MCF 10A (cell line): ENCODE measurements around the gene PLEKHG3. TPM values are rescaled to one million over a fixed set of nuclear protein-coding genes. Genes with fewer than 3 reads are reported as not detected.
A peak's percentile ranks its signal among the peaks of the same experiment; 100 is the strongest.
"Not testable (repeated sequence)": the region's sequence is repeated elsewhere in the genome, so short reads cannot be mapped to it uniquely, and the experiment has no call there.

Experiments used
- BruUV-seq: library from RNA; stranded (reverse); fragments of 400-500 nt; replicated peaks from 2 replicates; lab custom pipeline; 2021; lab: Mats Ljungman, UMichigan
- CTCF ChIA-PET: fragments of 300-600 bp; sonication (Branson Sonifier 250); formaldehyde crosslinking; extraction: SDS; loops from one replicate; lab custom pipeline; 2021; ENCODE audit warnings: antibody characterized with exemption, inconsistent platforms; lab: Yijun Ruan, JAX
- POLR2A ChIA-PET: fragments of 300-600, 350-650 bp; sonication (Branson Sonifier 250); formaldehyde crosslinking; extraction: SDS; loops from one replicate; lab custom pipeline; 2020; ENCODE audit warnings: antibody characterized with exemption, inconsistent platforms; lab: Yijun Ruan, JAX
- DNase-seq: peaks from one replicate; pipeline ENCODE4 v3.0.0-alpha.2; 2018; ENCODE audit not compliant: unreplicated experiment
- H3K27ac Mint-ChIP-seq: one replicate; pipeline ENCODE4 v1.8.0; 2022; ENCODE audit warnings: mild to moderate bottlenecking, low read depth, mixed read lengths; ENCODE audit not compliant: unreplicated experiment
- H3K27me3 Mint-ChIP-seq: one replicate; pipeline ENCODE4 v1.8.0; 2022; ENCODE audit warnings: mixed read lengths; ENCODE audit not compliant: insufficient read depth, unreplicated experiment
- H3K36me3 Mint-ChIP-seq: one replicate; pipeline ENCODE4 v1.8.0; 2022; ENCODE audit warnings: mild to moderate bottlenecking, moderate library complexity, mixed read lengths; ENCODE audit not compliant: insufficient read depth, unreplicated experiment
- H3K4me1 Mint-ChIP-seq: one replicate; pipeline ENCODE4 v1.8.0; 2022; ENCODE audit warnings: mixed read lengths; ENCODE audit not compliant: insufficient read depth, unreplicated experiment
- H3K4me3 Mint-ChIP-seq: one replicate; pipeline ENCODE4 v1.8.0; 2022; ENCODE audit warnings: mild to moderate bottlenecking, moderate library complexity, mixed read lengths; ENCODE audit not compliant: unreplicated experiment
- H3K9me3 Mint-ChIP-seq: one replicate; pipeline ENCODE4 v1.8.0; 2022; ENCODE audit warnings: mixed read lengths; ENCODE audit not compliant: unreplicated experiment
- intact Hi-C: fragments of 100-400 bp; cut with micrococcal nuclease; formaldehyde crosslinking; loops from 2 replicates; pipeline ENCODE4 v1.14.1; 2022
- total RNA-seq: library from RNA; stranded (reverse); gene quantifications from 2 replicates; pipeline ENCODE4 v1.2.3, GENCODE V29; 2022
- TF ChIP-seq, protein P1 (sequence below): fragments of 200-600 bp; IDR thresholded peaks from one replicate; pipeline ENCODE4 v1.8.0; 2022; ENCODE audit warnings: antibody characterized with exemption, mild to moderate bottlenecking; ENCODE audit not compliant: unreplicated experiment

The PLEKHG3 gene
- total RNA-seq, 1 experiment from 2014 or later, result 72.8 TPM

- peaks cover 25% of the 10 kb centered on the region for H3K4me1 Mint-ChIP-seq
- DNase-seq, result no peak
- TF ChIP-seq, protein P1, sequence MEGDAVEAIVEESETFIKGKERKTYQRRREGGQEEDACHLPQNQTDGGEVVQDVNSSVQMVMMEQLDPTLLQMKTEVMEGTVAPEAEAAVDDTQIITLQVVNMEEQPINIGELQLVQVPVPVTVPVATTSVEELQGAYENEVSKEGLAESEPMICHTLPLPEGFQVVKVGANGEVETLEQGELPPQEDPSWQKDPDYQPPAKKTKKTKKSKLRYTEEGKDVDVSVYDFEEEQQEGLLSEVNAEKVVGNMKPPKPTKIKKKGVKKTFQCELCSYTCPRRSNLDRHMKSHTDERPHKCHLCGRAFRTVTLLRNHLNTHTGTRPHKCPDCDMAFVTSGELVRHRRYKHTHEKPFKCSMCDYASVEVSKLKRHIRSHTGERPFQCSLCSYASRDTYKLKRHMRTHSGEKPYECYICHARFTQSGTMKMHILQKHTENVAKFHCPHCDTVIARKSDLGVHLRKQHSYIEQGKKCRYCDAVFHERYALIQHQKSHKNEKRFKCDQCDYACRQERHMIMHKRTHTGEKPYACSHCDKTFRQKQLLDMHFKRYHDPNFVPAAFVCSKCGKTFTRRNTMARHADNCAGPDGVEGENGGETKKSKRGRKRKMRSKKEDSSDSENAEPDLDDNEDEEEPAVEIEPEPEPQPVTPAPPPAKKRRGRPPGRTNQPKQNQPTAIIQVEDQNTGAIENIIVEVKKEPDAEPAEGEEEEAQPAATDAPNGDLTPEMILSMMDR, result no peak
- POLR2A ChIA-PET, result no interaction called here
- intact Hi-C loops, result no loop called here
- H3K27me3 Mint-ChIP-seq, result peaks cover 12% of the 10 kb centered on the region
- H3K27ac Mint-ChIP-seq, result no peak overlapping the region
- no peak overlapping the region for H3K4me3 Mint-ChIP-seq
- CTCF ChIA-PET, result interaction anchor here (0.9 to 1.8 kb wide), 2 partner anchors 22 to 118 kb away, joined by 5 to 6 read pairs; partner anchors contain the start of gene HSPA2
- no peaks in the 10 kb centered on the region for H3K36me3 Mint-ChIP-seq
- H3K9me3 Mint-ChIP-seq, result no peaks in the 10 kb centered on the region
- no TSS peak for BruUV-seq
Observed at GRCh38 chr14:64658201-64658600, 46.0 kb upstream of the PLEKHG3 start.

DNA sequence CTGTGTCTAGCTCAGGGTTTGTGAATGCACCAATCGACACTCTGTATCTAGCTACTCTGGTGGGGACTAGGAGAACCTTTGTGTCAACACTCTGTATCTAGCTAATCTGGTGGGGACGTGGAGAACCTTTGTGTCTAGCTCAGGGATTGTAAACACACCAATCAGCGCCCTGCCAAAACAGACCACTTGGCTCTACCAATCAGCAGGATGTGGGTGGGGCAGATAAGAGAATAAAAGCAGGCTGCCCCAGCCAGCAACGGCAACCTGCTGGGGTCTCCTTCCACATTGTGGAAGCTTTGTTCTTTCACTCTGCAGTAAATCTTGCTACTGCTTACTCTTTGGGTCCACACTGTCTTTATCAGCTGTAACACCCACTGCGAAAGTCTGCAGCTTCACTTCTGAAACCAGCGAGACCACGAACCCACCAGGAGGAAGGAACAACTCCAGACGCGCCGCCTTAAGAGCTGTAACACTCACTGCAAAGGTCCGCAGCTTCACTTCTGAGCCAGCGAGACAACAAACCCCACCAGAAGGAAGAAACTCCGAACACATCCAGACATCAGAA is 45.4 kb upstream of the PLEKHG3 start:
- BruUV-seq, H3K27ac Mint-ChIP-seq, H3K9me3 Mint-ChIP-seq, DNase-seq, POLR2A ChIA-PET, H3K4me3 Mint-ChIP-seq, H3K36me3 Mint-ChIP-seq, intact Hi-C loops: not testable (repeated sequence)
- Mint-ChIP-seq H3K4me1 (peaks cover 20% of the 10 kb centered on the region), H3K27me3 (peaks cover 12% of the 10 kb centered on the region)
- CTCF ChIA-PET, result interaction anchor here (0.9 to 1.8 kb wide), 3 partner anchors 22 to 233 kb away, joined by 5 to 6 read pairs (median 6); partner anchors contain the start of gene HSPA2

DNA sequence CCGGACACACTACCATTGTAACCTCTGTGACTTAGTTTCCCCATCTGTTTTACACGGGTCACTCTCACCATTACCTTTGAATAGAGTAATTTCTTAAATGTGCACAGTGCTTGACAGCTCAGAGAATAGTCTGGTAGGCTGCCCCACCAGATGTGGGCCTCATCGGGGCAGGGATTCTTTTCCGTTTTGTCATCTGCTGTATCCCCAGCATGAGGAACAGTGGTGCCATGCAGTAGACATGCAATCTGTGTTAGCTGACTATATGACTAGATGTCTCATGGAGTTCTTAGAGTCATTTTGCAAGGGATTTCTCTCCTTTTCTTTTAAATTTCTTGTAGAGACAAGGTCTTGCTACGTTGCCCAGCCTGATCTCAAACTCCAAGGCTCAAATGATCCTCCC is 44.9 kb upstream of the PLEKHG3 start:
- no peak overlapping the region for H3K27ac Mint-ChIP-seq
- BruUV-seq, result no TSS peak
- intact Hi-C loops, result no loop called here
- ChIA-PET POLR2A (no interaction called here), CTCF (interaction anchor here (0.7 to 1.8 kb wide), 4 partner anchors 23 to 232 kb away, joined by 3 to 6 read pairs (median 6); partner anchors contain the start of gene HSPA2)
- no peaks in the 10 kb centered on the region for H3K9me3 Mint-ChIP-seq
- no peaks in the 10 kb centered on the region for H3K36me3 Mint-ChIP-seq
- TF ChIP-seq, protein P1, result no peak
- no peak for DNase-seq
- no peak overlapping the region for H3K4me3 Mint-ChIP-seq
- H3K27me3 Mint-ChIP-seq, result peaks cover 12% of the 10 kb centered on the region
- H3K4me1 Mint-ChIP-seq, result peaks cover 15% of the 10 kb centered on the region

DNA sequence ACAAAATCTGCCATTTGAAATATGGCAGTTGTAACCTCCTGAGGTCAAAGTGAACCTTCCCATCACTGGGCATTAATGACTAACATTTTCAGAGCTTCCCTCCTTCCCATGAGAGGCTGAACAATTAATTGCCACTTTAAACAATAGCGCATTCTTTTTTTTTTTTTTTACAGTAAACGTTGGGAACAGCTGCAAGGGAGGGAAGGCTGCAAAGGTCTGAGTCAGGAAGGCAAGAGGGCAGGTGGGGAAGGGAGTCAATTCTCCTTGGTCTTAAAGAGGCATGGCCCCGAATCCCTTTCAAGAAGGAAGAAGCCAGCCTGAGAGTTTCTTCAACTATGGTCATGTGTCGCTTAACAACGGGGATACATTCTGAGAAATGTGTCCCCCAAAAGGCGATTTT is 41.0 kb upstream of the PLEKHG3 start:
- Mint-ChIP-seq H3K27ac (peak overlapping the region; percentile 49), H3K4me3 (no peak overlapping the region), H3K27me3 (peaks cover 12% of the 10 kb centered on the region), H3K4me1 (peaks cover 18% of the 10 kb centered on the region), H3K36me3 (peaks cover 4% of the 10 kb centered on the region), H3K9me3 (no peaks in the 10 kb centered on the region)
- intact Hi-C loops, result no loop called here
- CTCF ChIA-PET, result no interaction called here
- TF ChIP-seq, protein P1, result no peak
- no TSS peak for BruUV-seq
- POLR2A ChIA-PET, result interaction anchor here (1.3 kb wide), 1 partner anchor 96 kb away, joined by 3 read pairs; no protein-coding TSS in a partner anchor
- DNase-seq, result no peak
